K562 (cell line): Measurements from ENCODE around the gene ORC3. TPM values are rescaled to one million over a fixed set of nuclear protein-coding genes. Genes with fewer than 3 reads are reported as not detected.

Source experiments
- CUX1 ChIP-seq: fragments of 200-800 bp; sonication (Bioruptor generic); IDR thresholded peaks from 2 replicates; pipeline ENCODE4 v1.6.1; 2016; ENCODE audit warnings: missing genetic modification characterization, missing compliant biosample characterization
- FOXP4 ChIP-seq: sonication (generic); formaldehyde crosslinking; IDR thresholded peaks from 2 replicates; pipeline ENCODE4 v1.8.0; 2022; ENCODE audit warnings: mild to moderate bottlenecking, missing genetic modification reagents, borderline replicate concordance
- IRF1 ChIP-seq: sonication (generic); formaldehyde crosslinking; IDR thresholded peaks from 2 replicates; pipeline ENCODE4 v1.8.0; 2022; ENCODE audit warnings: missing genetic modification reagents, mild to moderate bottlenecking, borderline replicate concordance
- MBD2 ChIP-seq: sonication (generic); IDR thresholded peaks from 2 replicates; pipeline ENCODE4 v1.6.1; 2016; ENCODE audit warnings: low read depth, borderline replicate concordance
- PKNOX1 ChIP-seq: fragments of 450-650 bp; IDR thresholded peaks from 2 replicates; pipeline ENCODE4 v1.6.1; 2016
- REST ChIP-seq, 2 experiments: fragments of 450-650 bp; formaldehyde crosslinking in 1 of 2; IDR thresholded peaks; 2 replicates each; pipeline versions ENCODE4 v1.4.0 to v1.6.1; 2014 to 2020; ENCODE audit warnings: mild to moderate bottlenecking in 2 of 2, borderline replicate concordance in 1 of 2, low read depth in 1 of 2
- ZFX ChIP-seq: sonication (generic); formaldehyde crosslinking; IDR thresholded peaks from 2 replicates; pipeline ENCODE4 v1.8.0; 2022; ENCODE audit warnings: mild to moderate bottlenecking, missing genetic modification reagents, moderate library complexity
- polyA plus RNA-seq, 8 experiments: library from polyadenylated mRNA; depleted of rRNA in 4 of 8; stranded (reverse) in 5 of 8; unstranded in 3 of 8; fragments of >200 nt; fragmentation: Nextera tagmentation in 2 of 8; fragmentation: Illumina TruSeq in 1 of 8; extraction: Ambion mirVana in 2 of 8; extraction: Trizol in 1 of 8; gene quantifications; 2 replicates each; pipeline versions ENCODE4 v1.2.1 to v1.2.3, GENCODE V29; 2011 to 2014; ENCODE audit warnings: inconsistent platforms in 1 of 8, missing spikeins in 1 of 8
- total RNA-seq, 7 experiments: library from RNA; depleted of rRNA in 6 of 7; stranded (reverse); fragments of >200 nt in 6 of 7; fragmentation: Illumina TruSeq in 2 of 7; extraction: Trizol in 2 of 7; gene quantifications; 2 replicates each; pipeline versions ENCODE4 v1.2.1 to v1.2.3, GENCODE V29; 2011 to 2021; ENCODE audit warnings: low replicate concordance in 1 of 7

Gene ORC3
- total and polyA plus RNA-seq, 9 of the 15 experiments (the other 6 are each of a cell fraction or from before 2014, with no cell fraction given), result 28.8 to 159 (median 74.8) TPM

- TF ChIP-seq FOXP4 (CRISPR knock-in tag) (peak; percentile 82), REST (IDR thresholded peaks at IDR 0.05; ENCODE audit: borderline replicate concordance) (no peak), REST (CRISPR knock-in tag; IDR thresholded peaks at IDR 0.05; ENCODE audit: low read depth) (peak; percentile 21; the same call in 1 of the 2 replicates), PKNOX1 (peak; percentile 84), CUX1 (CRISPR knock-in tag) (no peak), ZFX (CRISPR knock-in tag) (peak; percentile 66), IRF1 (CRISPR knock-in tag) (no peak), MBD2 (peak; percentile 92)
Measured at GRCh38 chr6:87589693-87590416, at the start of gene ORC3, which contains the start of gene RARS2 (continued).
